NCI-H82 treated with DMSO at 0.1 percent for 48 hours (cell line): ENCODE results near the gene TEAD1.

Source experiments
- DNase-seq: peaks from one replicate; lab custom pipeline; 2025; ENCODE audit not compliant: unreplicated experiment; lab: John Stamatoyannopoulos, UW

The TEAD1 gene

GRCh38 chr11:12785901-12786300, 111.7 kb downstream of the TEAD1 start:
- DNase-seq = no peak

DNA sequence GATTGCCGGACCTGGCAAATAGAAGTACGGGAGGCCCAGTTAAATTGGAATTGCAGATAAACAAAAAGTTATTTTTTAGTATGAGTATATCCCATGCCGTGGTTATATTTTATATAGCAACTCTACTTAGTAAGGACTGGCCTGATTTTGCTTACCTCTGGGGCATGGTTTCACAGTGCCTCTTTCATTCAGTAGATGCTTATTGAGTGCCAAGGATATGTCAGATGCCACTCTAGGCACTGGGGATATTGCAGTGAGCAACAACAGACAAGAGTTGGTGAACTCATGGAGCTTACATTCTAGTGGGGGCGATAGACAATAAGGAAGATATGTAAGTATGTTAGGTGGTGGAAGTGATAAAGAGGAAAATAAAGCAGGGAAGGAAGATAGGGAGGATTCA, 112.2 kb downstream of the TEAD1 start:
- no peak for DNase-seq

GRCh38 chr11:12786891-12787290, 112.7 kb downstream of the TEAD1 start:
- DNase-seq = peak; percentile 41

DNA sequence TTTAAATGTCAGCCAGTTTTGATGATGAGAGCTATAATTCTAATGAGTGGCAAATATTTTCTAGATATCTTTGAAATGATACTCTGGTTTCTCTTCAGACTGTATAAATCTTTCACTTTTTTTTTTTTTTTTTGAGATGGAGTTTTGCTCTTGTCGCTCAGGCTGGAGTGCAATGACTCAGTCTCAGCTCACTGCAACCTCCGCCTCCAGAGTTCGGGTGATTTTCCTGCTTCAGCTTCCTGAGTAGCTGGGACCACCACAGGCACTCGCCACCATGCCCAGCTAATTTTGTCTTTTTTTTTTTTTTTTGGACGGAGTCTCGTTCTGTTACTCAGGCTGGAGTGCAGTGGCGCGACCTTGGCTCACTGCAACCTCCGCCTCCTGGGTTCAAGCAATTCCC, 113.6 kb downstream of the TEAD1 start:
- DNase-seq = no peak

DNA sequence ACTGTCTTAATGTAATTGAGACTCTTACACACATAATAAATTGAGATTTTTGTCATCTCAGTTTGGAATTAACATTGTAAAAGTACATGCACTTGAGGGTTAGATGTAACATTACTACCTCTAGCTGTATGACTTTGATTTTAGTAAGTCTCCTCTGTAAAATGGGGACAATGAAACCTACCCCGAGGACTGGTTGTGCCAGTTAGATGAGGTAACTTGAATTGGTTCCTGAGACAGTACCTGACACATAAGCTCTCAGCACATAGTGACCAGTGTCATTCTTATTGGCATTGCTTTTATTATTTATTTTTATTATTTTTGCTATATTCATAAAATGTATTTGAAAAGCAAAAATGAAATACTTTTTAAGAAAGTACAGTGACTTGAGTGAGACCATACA, 114.8 kb downstream of the TEAD1 start:
- DNase-seq = no peak

- peak; percentile 34 for DNase-seq
Measured at GRCh38 chr11:12789596-12790215, 115.5 kb downstream of the TEAD1 start.

DNA sequence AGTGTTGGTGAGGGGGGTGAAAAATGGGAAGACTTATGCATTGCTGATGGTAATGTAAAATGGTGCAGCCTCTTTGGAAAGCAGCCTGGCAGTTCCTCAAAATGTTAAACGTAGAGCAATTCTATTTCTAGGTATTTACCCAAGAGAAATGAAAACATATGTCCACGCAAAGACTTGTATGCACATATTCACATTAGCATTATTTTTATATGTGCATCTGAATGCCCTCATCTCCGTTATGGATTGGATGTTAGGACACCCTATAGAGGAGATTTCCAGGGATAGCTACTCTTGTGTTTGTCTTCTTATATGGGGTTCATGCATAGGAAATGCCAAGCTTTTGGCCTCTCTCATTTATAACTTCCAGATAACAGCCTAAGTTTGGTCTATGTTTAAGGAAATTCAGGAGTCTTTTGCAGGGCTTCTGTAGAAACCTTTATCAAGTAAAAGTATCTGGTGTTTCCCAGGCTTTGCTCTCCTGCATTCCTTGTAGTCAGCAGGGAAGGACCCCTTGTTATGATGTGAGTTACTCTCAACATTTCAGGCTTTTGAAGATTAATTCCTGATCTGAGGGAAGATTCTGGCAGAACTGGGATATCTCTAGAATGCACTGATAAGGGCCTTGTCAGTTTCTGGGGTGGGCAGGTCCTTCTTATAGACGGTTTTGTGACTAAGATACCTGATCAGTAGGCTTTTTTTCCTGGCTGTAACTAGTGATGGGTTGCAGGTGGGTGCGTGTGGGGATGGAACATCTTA, 116.8 kb downstream of the TEAD1 start:
- no peak for DNase-seq

DNA sequence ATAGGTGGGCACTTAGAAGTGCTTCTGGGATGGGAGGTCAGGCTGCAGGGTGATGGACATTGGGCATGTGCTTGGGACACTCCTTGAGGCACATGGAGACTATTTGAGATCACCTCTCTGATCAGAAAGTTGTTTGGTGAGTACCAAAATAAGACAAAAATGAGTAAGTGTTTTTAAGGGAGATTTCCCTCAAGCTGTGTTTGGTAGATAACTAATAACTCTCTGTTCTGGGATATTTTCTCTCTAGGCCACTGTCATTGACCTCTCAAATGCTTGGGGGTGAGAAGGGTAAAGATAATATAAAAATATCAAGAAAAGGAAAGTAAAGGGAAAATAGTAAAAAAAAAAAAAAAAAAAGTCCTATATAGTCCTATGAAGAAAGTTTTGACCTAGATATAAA, 117.8 kb downstream of the TEAD1 start:
- no peak for DNase-seq

- DNase-seq = no peak
Measured at GRCh38 chr11:12792590-12792989, 118.4 kb downstream of the TEAD1 start.

DNA sequence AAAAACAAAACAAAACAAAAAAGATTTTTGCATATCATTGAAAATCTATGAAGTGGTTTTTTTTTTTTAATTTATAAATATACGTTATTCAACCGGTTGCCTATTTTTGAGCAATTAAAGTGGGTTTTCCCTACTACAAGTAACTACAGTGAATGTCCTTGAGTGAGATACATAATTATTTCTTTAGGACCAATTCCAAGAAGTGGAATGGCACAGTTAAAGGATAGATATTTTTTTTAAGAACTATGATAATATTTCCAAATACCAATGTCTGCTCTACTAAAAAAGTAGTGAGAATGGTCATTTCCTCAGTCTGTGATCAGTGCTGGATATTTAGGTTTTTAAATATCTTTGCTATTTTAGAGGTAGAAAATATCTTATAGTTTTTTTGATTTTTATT, 118.8 kb downstream of the TEAD1 start:
- DNase-seq = no peak

DNA sequence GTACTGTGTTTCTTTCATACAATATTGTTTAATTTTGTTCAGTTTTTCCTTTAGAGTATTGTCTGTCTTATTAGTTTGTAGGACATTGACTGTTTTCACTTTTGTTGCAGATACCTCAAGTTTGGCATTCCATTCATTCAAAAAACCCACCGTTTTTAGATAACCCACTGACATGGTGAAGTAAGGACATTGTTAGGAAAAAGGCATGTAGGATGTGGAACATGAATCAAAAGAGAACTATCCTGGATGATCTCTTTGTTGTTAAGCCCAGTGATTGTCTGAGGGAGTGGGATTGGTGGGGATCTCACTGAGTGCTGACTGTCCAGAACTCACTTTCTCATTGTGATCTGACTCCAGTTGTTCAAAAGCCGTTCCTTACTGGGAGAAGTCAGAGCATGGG, 119.3 kb downstream of the TEAD1 start:
- no peak for DNase-seq

DNA sequence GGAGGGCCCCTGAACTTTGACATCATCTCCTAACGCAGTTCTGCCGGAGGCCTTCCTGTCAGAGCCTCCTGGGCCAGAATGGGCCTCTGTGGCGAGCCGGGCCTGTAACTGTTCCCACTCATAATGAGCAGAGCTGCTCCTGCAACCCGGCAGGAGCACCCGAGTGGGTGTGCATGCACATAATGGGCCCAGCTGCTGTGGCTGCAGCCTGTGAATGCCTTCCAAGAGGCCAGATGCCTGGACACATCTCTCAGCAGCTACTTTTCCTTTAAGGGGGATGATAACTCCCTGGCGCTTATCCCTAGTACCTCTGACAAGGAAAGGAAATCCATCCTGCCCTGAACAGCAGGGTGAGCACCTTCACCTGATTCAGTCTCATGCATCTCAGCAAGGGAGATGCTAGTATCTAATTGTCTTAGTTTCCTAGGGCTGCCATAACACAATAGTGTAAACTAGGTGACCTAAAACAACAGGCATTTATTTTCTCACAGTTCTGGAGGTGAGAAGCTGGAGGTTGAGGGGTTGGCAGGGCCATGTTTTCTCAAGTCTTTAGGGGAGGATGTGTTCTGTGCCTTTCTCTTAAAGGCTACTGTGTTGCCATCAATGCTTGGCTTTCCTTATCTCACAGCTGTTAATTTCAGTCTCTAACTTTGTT, 120.5 kb downstream of the TEAD1 start:
- no peak for DNase-seq

- DNase-seq = no peak
Measured at GRCh38 chr11:12797996-12798395, 123.8 kb downstream of the TEAD1 start.

DNA sequence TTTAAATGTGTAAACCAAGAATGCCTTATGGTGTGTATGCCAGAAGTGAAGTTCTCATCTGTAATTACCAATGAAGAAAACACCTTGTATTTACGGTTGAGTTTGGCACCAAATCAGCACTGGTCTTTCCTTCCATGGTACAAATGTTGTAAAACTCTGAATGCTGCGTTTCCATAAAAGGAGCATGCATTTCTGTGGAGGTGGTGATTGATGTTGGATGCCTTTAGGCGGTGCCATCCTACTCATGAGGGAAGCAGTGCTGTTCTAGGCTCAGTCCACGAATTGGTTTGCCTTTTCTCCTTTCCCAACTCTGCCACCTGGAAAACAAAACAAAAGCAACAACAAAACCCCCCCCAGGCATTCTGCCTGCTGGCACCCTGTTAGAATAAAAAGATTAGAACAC, 124.4 kb downstream of the TEAD1 start:
- DNase-seq = peak; percentile 21

GRCh38 chr11:12799334-12799835, 125.2 kb downstream of the TEAD1 start:
- peak; percentile 96 for DNase-seq

- peak; percentile 91 for DNase-seq
Measured at GRCh38 chr11:12800032-12800671, 125.9 kb downstream of the TEAD1 start.

GRCh38 chr11:12800871-12801270, 126.7 kb downstream of the TEAD1 start:
- peak; percentile 24 for DNase-seq

- DNase-seq = no peak
Measured at GRCh38 chr11:12801976-12802375, 127.8 kb downstream of the TEAD1 start.

- no peak for DNase-seq
Measured at GRCh38 chr11:12802418-12803085, 128.3 kb downstream of the TEAD1 start.

DNA sequence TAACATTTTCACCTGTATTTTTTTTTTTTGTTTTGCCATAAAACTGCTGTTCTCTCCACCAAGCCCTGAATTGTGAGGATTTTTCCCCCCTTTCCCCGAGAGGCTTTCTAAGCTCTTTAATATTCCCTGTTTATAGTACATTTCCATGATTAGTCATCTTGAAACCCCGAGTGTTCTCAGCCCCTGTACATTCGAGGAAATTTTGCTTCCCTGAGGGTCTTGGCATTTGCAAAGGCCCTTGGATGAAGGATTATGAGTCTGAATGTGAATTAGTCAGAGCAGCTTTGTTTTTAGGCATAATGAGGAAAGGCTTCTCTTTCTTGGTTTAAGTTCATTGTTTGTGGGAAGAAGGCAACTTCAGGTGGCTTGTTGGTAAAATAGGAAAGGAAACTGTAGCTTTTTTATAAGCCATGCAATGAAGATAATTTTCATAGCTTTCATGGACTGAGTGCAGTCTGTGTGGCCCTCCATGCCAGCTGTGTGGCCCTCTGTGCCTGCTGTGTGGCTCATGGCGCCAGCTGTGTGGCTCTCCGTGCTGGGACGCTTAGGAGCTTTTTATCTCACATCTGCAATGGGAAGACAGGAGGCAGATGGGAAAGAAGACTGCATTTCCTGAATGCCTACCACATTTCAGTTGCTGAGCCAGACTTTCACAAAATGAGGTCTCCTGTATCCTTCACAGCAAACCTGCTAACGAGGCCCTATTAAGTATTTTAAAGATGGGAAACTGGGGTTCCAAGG, 129.0 kb downstream of the TEAD1 start:
- no peak for DNase-seq
